HAP-1 (cell line): ENCODE measurements around the gene APEH.

Source experiments
- DNase-seq, 2 experiments: peaks; one replicate each; pipeline ENCODE4 v3.0.0-alpha.2; 2016 to 2020; ENCODE audit warnings: low spot score in 2 of 2
- H3K27me3 ChIP-seq: fragments of 250-450 bp; sonication (Bioruptor Pico); 2 replicates; pipeline ENCODE4 v1.5.1; 2020; ENCODE audit warnings: low read depth, mild to moderate bottlenecking, moderate library complexity
- H3K36me3 ChIP-seq: fragments of 250-450 bp; sonication (Bioruptor Pico); replicated peaks from 2 replicates; pipeline ENCODE4 v1.5.1; 2020; ENCODE audit warnings: mild to moderate bottlenecking
- H3K4me1 ChIP-seq: fragments of 250-450 bp; sonication (Bioruptor Pico); 2 replicates; pipeline ENCODE4 v1.5.1; 2020; ENCODE audit warnings: mild to moderate bottlenecking
- H3K4me3 ChIP-seq: fragments of 250-450 bp; sonication (Bioruptor Pico); 2 replicates; pipeline ENCODE4 v1.5.1; 2020; ENCODE audit warnings: mild to moderate bottlenecking, moderate library complexity
- H3K9me3 ChIP-seq: fragments of 250-450 bp; sonication (Bioruptor Pico); 2 replicates; pipeline ENCODE4 v1.5.1; 2020; ENCODE audit warnings: mild to moderate bottlenecking, moderate library complexity
- in situ Hi-C: fragments of 300-500 bp; cut with MboI; formaldehyde crosslinking; loops from 3 replicates; pipeline ENCODE4 v1.14.3; 2020; ENCODE audit warnings: low sequenced_read_pairs, inconsistent platforms, mixed read lengths

The APEH gene

DNA sequence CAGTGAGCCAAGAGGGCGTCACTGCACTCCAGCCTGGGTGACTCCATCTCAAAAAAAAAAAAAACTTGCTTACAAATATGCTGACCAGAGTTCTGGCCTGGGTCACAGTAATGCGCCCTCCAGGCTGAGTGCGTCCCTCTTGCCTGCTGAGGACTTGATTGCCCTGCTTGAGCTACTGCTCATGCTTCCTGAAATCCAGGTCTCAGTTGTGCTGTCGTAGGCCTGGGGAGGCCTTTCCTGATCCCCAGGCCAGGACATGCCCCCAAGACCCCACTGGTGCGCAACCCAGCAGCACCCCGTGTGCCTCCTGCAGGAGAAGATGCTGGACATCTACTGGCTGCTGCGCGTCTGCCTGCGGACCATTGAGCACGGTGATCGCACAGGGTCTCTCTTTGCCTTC lies 38.0 kb downstream of the APEH start:
- no peak for DNase-seq
- H3K27me3 ChIP-seq = no peaks in the 10 kb centered on the region
- H3K4me3 ChIP-seq = no peak overlapping the region
- in situ Hi-C loops = no loop called here
- no peaks in the 10 kb centered on the region for H3K4me1 ChIP-seq
- peaks cover 6% of the 10 kb centered on the region; the same call in 1 of the 2 replicates for H3K36me3 ChIP-seq
- no peaks in the 10 kb centered on the region for H3K9me3 ChIP-seq

DNA sequence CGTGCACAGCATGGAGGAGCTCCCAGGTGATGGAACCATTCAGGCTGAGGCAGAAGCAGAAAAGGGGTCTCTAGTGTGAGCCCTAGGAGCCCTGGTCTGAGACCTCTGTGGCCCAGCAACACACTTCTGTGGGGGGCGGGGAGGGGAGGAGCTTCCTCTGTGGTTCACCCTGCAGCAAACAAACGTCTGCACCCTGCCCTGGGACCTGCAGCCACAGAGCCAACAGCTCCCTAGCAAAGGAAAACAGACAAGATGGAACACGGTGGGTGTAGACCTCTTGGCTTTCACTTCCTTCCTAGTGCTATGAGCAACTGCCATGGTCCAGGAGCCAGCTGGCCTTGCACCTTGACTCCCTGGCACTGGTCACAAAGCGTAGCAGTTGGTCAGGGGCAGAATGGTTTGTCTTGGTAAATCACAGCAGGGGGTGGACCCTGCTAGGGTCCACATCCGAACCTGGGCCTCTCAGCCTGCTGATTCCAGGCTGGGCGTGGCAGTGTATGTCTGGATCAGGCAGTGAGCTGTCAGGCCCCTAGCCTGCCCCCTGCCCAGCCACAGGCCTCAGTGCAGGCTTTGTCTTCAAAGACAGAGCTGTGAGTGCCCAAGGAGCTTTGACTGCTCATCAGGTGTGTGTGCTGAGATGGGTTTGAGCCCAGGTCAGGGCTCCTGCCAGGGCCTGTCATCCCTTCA lies 38.6 kb downstream of the APEH start:
- no peaks in the 10 kb centered on the region for H3K27me3 ChIP-seq
- in situ Hi-C loops = no loop called here
- no peaks in the 10 kb centered on the region for H3K9me3 ChIP-seq
- DNase-seq = no peak
- no peaks in the 10 kb centered on the region for H3K4me1 ChIP-seq
- H3K36me3 ChIP-seq = peaks cover 6% of the 10 kb centered on the region; the same call in 1 of the 2 replicates
- no peak overlapping the region for H3K4me3 ChIP-seq

GRCh38 chr3:49713336-49714105 lies 39.4 kb downstream of the APEH start:
- no peaks in the 10 kb centered on the region for H3K4me1 ChIP-seq
- H3K36me3 ChIP-seq = peaks cover 7% of the 10 kb centered on the region
- in situ Hi-C loops = no loop called here
- H3K9me3 ChIP-seq = no peaks in the 10 kb centered on the region
- no peaks in the 10 kb centered on the region for H3K27me3 ChIP-seq
- no peak overlapping the region for H3K4me3 ChIP-seq
- no peak for DNase-seq

DNA sequence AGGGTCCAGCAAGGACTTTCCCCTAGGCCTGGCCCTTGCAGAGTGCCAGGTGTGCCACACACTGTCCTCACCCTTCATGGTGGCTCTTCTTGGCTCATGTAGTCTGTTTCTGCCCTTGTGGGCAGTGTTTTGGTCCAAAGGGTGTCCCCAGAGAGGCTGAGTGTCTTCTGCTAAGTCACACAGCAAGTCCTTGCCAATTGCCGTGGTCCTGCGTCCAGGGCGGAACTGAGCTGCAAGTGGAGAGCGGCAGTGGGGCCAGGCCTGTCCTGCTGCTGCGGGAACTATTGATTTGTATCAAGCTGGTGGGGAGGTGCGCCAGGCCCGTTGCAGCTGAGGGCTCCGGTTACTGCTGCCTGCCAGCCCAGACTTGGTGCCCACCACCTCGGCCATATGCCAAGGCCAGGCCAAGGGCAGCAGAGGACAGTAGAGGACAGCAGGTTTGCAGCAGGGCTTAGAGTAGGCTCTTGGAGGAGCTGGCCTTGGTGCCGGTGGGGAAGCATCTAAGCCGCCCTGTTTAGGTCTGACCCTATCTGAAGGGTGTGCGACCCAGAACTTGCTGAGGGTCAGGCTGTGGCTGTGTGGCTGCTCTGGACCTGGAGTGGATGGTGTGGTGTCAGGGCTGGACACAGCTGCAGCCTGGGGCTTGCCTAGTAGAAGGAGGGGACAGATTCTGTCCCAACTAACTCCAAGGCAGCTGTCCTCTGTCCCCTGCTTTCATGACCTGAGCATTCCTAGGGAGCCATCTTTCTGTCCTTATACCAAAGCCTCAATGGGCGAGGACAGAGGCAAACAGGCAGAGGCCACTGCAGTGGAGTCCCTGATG lies 40.8 kb downstream of the APEH start:
- peaks cover 2% of the 10 kb centered on the region for H3K4me1 ChIP-seq
- no peaks in the 10 kb centered on the region for H3K27me3 ChIP-seq
- H3K9me3 ChIP-seq = 0 out of 2 replicates have a peak, but pooled peaks cover 3% of the 10 kb centered on the region
- DNase-seq = no peak
- no peak overlapping the region for H3K4me3 ChIP-seq
- in situ Hi-C loops = no loop called here
- peaks cover 14% of the 10 kb centered on the region for H3K36me3 ChIP-seq

- DNase-seq = no peak
- H3K4me1 ChIP-seq = peaks cover 2% of the 10 kb centered on the region
- H3K36me3 ChIP-seq = peaks cover 14% of the 10 kb centered on the region
- in situ Hi-C loops = no loop called here
- H3K9me3 ChIP-seq = 0 out of 2 replicates have a peak, but pooled peaks cover 3% of the 10 kb centered on the region
- no peaks in the 10 kb centered on the region for H3K27me3 ChIP-seq
- no peak overlapping the region for H3K4me3 ChIP-seq
Measured at GRCh38 chr3:49715611-49716121, 41.5 kb downstream of the APEH start.

- 0 out of 2 replicates have a peak, but pooled peaks cover 3% of the 10 kb centered on the region for H3K9me3 ChIP-seq
- no peak for DNase-seq
- H3K4me3 ChIP-seq = no peak overlapping the region
- in situ Hi-C loops = no loop called here
- no peaks in the 10 kb centered on the region for H3K27me3 ChIP-seq
- peaks cover 2% of the 10 kb centered on the region for H3K4me1 ChIP-seq
- peaks cover 19% of the 10 kb centered on the region for H3K36me3 ChIP-seq
Measured at GRCh38 chr3:49716169-49716568, 42.0 kb downstream of the APEH start.

GRCh38 chr3:49716691-49717210 lies 42.6 kb downstream of the APEH start:
- in situ Hi-C loops = no loop called here
- no peak for DNase-seq
- Histone ChIP-seq H3K4me1 (peaks cover 2% of the 10 kb centered on the region), H3K9me3 (0 out of 2 replicates have a peak, but pooled peaks cover 3% of the 10 kb centered on the region), H3K36me3 (peaks cover 25% of the 10 kb centered on the region), H3K27me3 (no peaks in the 10 kb centered on the region), H3K4me3 (no peak overlapping the region)

DNA sequence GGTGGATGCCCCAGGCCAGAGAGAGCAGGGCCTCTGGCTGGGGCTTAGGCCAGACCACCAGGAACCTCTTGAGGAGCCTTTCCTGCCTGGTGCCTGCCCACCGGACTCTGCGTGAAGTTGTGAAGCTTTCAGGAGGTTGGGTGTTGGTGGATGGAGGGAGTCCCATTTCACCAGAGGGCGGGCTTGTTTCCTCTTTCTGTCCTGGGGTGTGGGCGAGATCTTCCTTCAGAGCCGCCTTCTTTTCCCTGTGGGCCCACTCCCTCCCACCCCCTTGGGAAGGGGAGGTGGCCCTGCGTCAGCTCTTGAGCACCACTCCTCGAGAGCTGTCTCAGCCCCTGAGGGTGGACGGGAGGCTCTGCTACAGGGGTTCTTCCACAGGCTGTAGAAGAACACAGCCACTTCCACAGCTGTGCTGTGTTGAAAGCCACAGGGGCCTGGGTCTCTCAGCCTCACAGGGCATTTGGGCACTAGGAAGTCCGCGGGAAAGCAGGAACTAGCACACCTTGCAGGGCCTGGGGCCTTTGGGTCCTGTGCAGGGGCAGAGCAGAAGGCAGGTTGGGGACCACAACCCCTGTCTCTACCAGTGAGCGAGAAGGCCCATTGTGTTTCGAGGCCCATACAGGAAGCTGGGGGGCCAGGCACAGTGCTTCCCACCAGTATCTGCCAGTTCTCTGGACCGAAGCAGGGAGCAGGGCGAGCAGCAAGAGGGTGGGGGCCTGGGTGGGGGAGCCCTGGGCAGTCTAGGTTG lies 43.2 kb downstream of the APEH start:
- H3K4me1 ChIP-seq = peaks cover 2% of the 10 kb centered on the region
- no peaks in the 10 kb centered on the region for H3K27me3 ChIP-seq
- DNase-seq = no peak
- peaks cover 31% of the 10 kb centered on the region for H3K36me3 ChIP-seq
- H3K4me3 ChIP-seq = no peak overlapping the region
- 0 out of 2 replicates have a peak, but pooled peaks cover 3% of the 10 kb centered on the region for H3K9me3 ChIP-seq
- in situ Hi-C loops = no loop called here

- H3K27me3 ChIP-seq = no peaks in the 10 kb centered on the region
- peaks cover 37% of the 10 kb centered on the region for H3K36me3 ChIP-seq
- no peak for DNase-seq
- in situ Hi-C loops = no loop called here
- 0 out of 2 replicates have a peak, but pooled peaks cover 3% of the 10 kb centered on the region for H3K9me3 ChIP-seq
- no peak overlapping the region for H3K4me3 ChIP-seq
- H3K4me1 ChIP-seq = peaks cover 6% of the 10 kb centered on the region
Measured at GRCh38 chr3:49717959-49718857, 44.1 kb downstream of the APEH start.

DNA sequence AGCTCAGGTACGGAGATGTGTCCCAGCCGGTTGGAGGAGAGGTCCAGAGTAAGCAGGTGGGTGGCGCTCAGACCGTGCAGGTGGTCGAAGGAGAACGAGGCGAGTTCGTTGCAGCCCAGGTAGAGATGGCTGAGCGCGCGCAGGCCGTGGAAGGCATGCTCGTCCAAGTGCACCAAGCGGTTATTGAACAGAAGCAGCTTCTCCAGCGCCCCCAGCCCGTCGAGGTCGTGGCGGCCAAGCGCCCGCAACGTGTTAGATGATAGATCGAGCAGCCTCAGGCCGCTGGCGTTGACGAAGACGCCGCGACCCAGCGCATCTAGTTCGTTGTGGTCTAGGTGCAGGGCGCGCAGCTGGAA lies 44.7 kb downstream of the APEH start:
- Histone ChIP-seq H3K4me1 (peaks cover 6% of the 10 kb centered on the region), H3K9me3 (0 out of 2 replicates have a peak, but pooled peaks cover 3% of the 10 kb centered on the region), H3K36me3 (peaks cover 40% of the 10 kb centered on the region), H3K4me3 (peak overlapping the region; percentile 33; the same call in 1 of the 2 replicates), H3K27me3 (no peaks in the 10 kb centered on the region)
- DNase-seq = no peak
- in situ Hi-C loops = no loop called here

DNA sequence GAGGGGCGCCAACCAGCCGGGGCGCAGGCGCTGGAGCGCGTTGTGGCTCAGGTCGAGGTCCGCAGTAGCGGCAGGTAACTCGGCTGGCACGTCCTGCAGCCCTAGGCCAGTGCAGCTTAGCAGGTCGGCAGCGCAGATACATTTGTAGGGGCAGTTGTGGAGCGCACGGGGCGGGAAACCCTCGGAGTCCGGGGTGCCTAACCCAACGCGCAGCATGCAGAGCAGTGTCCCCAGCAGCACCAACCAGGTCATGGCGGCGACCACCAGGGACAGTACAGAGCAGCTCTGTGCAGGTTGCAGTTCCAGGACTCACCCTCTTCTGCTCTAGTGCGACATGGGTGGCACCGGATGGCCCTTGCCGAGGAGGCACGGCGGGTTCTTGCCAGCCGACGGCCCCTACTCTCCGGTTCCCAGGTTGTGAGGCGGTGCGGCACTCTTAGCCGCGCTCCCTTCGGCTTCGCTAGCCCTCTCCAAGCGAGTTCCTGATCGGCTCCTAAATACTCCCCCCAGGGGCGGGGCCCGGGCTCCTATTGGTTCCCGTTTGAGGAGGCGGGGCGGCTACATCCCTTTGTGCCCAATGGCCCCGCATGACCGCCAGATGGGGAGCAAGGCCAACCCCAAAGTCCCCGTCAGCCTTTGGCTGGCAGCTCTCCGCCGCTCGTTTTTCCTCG lies 45.2 kb downstream of the APEH start, which contains the start of gene AMIGO3:
Gene AMIGO3, minus strand, starts transcription at position 471 of the 671 bp plus-strand sequence. Its CDS starts 219 bp downstream, at position 252.
- H3K9me3 ChIP-seq = 0 out of 2 replicates have a peak, but pooled peaks cover 3% of the 10 kb centered on the region
- in situ Hi-C loops = no loop called here
- no peaks in the 10 kb centered on the region for H3K27me3 ChIP-seq
- H3K4me1 ChIP-seq = peaks cover 8% of the 10 kb centered on the region
- peak within 1 kb of the TSS; percentile 33 for H3K4me3 ChIP-seq
- peak; percentile 78 to 96 for DNase-seq
- peaks cover 40% of the 10 kb centered on the region for H3K36me3 ChIP-seq
